Glomerular endothelial cell (primary cell): ENCODE results near the gene CAMTA1. TPM values are rescaled to one million over a fixed set of nuclear protein-coding genes. Genes with fewer than 3 reads are reported as not detected.
"Not testable (repeated sequence)": the region's sequence is repeated elsewhere in the genome, so short reads cannot be mapped to it uniquely, and the experiment has no call there.

Experiments
- DNase-seq: peaks from one replicate; pipeline ENCODE4 v3.0.0-alpha.2; 2011; ENCODE audit warnings: low read depth, low spot score; ENCODE audit errors: extremely low read depth
- total RNA-seq: library from RNA; depleted of rRNA; stranded (reverse); fragments of >200 nt; gene quantifications from 2 replicates; pipeline ENCODE4 v1.2.3, GENCODE V29; 2015

Gene CAMTA1, protein sequence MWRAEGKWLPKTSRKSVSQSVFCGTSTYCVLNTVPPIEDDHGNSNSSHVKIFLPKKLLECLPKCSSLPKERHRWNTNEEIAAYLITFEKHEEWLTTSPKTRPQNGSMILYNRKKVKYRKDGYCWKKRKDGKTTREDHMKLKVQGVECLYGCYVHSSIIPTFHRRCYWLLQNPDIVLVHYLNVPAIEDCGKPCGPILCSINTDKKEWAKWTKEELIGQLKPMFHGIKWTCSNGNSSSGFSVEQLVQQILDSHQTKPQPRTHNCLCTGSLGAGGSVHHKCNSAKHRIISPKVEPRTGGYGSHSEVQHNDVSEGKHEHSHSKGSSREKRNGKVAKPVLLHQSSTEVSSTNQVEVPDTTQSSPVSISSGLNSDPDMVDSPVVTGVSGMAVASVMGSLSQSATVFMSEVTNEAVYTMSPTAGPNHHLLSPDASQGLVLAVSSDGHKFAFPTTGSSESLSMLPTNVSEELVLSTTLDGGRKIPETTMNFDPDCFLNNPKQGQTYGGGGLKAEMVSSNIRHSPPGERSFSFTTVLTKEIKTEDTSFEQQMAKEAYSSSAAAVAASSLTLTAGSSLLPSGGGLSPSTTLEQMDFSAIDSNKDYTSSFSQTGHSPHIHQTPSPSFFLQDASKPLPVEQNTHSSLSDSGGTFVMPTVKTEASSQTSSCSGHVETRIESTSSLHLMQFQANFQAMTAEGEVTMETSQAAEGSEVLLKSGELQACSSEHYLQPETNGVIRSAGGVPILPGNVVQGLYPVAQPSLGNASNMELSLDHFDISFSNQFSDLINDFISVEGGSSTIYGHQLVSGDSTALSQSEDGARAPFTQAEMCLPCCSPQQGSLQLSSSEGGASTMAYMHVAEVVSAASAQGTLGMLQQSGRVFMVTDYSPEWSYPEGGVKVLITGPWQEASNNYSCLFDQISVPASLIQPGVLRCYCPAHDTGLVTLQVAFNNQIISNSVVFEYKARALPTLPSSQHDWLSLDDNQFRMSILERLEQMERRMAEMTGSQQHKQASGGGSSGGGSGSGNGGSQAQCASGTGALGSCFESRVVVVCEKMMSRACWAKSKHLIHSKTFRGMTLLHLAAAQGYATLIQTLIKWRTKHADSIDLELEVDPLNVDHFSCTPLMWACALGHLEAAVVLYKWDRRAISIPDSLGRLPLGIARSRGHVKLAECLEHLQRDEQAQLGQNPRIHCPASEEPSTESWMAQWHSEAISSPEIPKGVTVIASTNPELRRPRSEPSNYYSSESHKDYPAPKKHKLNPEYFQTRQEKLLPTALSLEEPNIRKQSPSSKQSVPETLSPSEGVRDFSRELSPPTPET (N-terminal part only)
- total RNA-seq, result 85.4 and 111 TPM in 2 replicates

DNA sequence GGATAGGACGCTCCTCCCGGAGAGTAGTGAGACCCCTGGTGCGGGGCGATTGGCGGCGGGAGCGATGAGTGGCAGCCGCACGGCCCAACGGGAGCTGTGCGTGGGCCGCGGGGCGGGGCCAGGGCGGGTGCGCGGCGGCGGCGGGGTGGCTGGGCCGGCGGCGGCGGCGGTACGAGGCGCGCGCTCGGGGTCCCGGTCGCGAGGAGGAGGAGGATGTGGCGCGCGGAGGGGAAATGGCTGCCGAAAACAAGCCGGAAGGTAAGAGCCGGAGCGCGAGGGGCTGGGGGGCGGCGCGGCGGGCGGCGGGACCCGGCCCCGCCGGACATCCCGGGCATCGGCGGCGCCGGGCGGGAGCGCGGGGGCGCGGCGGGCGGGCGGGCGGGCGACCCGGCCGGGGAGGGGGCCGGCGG, at the start of gene CAMTA1:
Gene CAMTA1, plus strand, starts transcription at position 137 of the 410 bp plus-strand sequence. Its CDS starts 77 bp downstream, at position 214.
- DNase-seq, result no peak

DNA sequence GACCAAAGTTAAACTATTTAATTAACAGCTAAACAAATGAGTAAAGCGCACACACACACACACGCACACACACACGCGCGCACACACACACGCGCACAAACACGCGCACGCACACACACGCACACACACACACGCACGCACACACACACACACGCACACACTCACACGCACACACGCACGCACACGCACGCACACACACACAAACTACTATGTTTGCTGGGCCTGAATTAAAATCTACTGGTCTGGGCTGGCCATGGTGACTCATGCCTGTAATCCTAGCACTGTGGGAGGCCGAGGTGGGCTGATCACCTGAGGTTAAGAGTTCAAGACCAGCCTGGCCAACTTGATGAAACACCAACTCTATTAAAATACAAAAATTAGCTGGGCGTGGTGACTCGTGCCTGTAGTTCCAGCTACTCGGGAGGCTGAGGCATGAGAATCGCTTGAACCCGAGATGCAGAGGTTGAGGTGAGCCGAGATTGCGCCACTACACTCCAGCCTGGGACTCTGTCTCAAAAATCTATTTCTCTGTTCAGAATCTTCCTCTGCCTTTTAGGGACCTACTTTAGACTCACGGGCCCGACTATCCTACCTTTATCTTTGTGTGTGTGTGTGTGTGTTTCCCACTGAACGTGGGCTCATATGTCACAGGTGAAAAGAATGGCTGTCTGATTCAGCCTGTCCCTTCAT, 46.1 kb upstream of the CAMTA1 start:
- no peak for DNase-seq

DNA sequence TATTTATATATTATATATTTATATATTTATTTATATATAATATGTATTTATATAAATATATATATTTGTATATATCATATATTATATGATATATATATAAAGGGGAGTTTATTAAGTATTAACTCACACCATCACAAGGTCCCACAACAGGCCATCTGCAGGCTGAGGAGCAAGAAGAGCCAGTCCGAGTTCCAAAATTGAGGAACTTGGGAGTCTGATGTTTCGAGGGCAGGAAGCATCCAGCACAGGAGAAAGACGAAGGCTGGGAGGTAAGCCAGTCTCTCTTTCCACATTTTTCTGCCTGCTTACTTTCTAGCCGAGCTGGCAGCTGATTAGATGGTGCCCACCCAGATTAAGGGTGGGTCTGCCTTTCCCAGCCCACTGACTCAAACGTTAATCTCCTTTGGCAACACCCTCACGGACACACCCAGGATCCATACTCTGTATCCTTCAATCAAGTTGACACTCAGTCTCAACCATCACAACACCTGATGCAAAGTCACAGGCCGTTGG, 42.5 kb upstream of the CAMTA1 start:
- DNase-seq, result not testable (repeated sequence)

DNA sequence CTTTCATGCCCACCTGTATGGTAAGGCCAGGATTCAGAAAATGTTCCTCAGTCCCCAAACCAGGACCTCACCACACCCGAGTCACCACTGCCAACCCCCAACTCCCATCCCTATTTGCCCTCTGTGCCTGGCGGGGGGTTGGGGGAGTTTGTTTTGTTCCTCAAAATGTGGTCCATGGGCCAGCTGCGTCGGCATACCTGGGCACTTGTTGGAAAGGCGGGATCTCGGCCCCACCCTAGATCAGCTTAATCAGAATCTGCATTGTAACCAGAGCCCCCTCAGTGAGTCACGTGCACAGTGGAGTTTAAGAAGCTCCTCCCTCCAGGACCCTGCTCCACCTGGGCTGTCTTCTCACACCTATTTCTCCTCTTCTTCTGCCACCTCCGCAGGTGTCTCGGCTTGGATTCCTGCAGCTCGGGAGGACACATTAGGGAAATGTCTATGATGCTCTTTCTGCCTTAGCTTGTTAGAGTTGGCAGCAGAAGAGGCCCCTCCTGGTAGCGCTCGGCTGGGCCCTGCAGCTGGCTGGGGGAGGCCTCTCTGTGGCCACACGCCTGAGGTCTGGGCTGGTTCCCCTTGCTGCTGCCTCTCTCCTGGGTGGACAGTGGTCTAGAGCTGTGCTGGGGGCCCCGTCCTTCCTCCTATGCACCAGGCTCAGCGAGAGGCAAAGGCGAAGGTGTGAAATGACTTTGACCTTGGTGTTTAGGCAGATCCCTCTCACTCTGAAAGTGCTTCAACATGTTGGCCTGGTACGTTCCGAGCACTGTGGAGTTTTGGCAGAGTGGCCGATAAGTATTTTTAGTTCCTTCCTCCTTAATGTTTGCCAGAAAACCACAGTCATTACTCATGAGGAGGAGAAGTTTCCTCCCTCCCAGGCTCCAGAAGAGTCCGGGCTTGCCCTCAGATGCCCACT, 41.8 kb upstream of the CAMTA1 start:
- DNase-seq, result no peak

DNA sequence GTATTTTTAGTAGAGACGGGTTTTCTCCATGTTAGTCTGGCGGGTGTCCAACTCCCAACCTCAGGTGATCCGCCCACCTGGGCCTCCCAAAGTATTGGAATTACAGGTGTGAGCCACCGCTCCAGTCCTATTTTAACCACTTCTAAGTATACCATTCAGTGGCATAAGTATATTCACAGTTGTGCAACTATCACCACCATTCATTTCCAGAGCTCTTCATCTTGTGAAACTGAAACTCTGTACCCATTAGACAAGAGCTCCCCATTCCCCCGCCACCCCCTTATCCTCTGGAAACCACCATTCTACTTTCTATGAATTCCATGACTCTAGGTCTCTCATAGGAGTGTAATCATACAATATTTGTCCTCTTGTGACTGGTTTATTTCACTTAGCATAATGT, 40.2 kb upstream of the CAMTA1 start:
- DNase-seq, result no peak

DNA sequence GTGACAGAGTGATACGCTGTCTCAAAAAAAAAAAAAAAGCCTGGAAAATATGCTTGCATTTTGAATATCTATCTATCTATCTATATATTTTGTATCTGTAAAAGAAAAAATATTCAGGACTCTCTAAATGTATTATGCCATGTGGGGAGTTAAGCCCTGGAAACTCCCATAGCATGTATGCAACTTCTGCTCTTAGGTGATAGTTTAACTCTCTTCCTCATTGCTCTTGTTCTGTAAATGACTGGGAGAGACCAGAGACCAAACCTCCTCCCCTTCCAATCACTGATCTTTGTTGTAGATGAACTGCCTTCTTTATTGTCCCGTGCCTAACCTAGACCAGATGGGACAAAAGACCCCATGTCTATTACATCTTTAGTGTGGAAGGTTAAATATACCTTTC, 37.6 kb upstream of the CAMTA1 start:
- no peak for DNase-seq

DNA sequence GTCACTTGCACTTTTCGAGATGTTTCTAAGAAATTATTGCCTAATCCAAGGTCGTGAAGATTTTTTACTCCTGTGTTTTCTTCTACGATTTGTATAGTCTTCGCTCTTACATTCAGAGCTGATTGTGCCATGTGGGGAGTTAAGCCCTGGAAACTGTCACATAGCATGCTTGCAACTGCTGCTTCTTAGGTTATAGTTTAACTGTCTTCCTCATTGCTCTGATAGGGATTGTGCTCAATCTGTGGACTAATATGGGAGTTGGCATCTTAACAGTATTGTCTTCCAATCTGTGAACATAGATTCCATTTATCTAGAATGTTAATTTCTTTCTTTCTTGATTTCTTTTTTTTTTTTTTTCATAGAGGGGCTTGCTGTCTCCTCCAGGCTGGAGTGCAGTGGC, 34.8 kb upstream of the CAMTA1 start:
- DNase-seq, result no peak

DNA sequence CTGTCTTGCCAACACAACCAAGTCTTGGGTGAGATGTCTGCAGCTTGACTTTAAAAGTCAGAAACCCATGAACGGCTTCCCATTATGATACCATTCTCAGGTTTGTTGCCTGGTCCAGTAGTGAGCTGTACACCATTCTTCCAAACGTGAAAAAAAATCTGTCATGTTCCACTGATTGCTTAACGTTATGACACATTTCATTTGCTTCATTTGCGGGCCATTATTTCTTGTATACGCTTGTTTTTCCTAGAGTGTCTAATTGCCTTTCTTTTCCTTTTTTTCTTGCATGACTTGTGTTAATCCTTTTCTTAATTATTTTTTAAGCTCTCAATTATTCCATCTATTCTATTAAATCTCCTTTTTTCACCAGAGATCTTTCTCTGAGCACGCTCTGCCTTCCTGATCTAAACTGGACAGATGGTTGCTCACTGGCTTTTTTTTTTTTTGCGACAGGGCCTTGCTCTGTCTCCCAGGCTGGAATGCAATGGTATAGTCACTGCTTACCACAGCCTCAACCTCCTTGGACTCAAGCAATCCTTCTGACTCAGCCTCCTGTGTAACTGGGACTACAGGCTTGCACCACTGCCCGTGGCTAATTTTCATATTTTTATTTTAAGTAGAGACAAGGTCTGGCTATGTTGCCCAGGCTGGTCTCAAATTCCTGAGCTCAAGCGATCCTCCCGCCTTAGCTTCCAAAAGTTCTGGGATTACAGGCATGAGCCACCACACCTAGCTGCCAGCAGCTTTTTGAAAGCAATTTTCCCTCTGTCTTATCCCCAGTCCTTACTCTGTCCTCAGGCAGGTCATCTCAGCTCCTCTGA, 31.7 kb upstream of the CAMTA1 start:
- no peak for DNase-seq

DNA sequence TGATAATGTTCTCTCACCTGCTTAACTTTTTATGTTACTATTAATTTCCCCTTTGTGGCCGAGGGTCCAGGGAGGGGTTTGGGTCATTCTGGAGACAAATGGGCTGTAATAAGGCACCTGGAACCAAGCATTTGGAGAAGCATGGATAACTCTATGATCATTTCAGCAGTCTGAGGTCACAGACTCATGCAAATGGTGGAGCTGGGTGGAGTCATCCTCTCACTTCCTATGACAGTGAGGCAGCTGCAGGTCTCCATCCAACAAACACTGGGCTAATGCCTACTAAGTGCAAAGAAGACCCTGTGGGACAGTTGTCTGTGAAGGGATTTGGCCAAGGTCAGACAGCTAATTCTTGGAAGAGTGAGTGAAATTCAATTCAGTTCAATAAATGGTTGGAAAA, 28.8 kb upstream of the CAMTA1 start:
- no peak for DNase-seq

DNA sequence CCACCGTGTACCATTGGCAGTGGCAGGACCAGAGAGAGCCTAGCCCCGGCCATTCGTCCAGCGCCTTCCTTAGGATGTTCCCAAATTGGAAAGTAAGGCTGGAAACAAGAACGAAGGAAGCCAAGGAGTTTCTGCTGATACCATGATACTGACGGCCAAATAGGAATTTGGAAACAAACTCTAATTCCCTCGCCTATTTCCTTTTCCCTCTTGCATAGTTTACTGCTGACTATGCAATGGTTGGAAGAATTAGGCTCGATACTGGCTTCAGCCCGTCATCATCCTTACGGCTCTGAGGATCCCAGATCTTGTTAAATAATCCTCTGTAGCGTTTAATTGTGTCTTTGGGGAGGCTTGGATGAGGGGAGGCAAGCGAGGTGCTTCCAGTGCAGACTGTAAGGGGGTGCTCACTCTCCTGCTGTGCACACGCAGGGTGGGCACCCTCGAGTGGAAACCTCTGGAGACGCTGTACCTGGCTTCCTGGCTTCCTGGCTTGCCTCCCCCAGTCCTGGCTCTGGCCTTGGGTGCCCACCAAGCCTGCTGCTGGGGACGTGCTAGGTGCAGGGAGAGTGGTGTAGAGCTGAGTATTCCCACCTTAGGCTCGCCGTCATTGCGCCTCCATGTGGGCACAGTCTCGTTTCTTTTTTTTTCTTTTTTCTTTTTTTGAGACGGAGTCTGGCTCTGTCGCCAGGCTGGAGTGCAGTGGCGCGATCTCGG, 27.4 kb upstream of the CAMTA1 start:
- DNase-seq, result no peak

DNA sequence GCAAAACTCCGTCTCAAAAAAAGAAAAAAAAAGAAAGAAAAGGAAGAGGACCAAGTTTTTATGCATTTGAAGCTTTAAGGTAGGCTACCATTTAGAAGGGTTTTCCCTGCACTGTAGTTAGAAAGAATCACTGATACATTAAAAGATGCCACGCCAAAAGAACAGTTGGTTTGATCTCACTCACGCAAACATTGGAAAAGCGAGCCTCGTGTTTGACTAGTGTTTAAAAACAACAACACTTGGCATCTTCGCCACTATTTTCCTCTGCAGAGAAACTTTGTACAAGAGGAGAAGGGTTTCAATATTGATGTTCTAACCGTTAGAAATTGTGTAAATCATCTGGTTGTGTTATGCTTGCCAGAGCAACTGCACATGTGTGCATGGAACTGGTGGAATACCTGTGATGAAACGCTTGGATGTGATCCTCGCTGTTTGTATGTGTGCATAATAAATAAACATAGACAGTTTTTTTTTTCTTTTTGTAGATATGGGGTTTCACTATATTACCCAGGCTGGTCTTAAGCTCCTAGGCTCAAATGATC, 24.0 kb upstream of the CAMTA1 start:
- no peak for DNase-seq

DNA sequence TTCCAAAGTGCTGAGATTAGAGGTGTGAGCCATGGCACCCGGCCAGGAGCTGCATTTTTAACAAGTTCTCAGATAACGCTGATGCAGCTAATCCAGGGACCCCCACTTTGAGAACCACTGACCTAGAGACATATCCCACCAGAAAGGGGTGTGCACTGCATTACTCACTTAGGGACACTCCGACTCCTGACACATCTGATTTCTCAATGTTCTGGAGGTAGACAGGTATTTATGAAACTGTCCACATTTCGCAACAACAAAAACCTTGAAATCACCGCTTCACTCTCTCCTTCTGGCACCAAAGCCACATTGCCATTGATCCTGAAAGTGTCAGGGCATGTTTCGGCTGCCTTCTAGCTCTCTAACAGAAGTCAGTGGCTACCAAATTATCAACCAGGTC, 23.2 kb upstream of the CAMTA1 start:
- no peak for DNase-seq

DNA sequence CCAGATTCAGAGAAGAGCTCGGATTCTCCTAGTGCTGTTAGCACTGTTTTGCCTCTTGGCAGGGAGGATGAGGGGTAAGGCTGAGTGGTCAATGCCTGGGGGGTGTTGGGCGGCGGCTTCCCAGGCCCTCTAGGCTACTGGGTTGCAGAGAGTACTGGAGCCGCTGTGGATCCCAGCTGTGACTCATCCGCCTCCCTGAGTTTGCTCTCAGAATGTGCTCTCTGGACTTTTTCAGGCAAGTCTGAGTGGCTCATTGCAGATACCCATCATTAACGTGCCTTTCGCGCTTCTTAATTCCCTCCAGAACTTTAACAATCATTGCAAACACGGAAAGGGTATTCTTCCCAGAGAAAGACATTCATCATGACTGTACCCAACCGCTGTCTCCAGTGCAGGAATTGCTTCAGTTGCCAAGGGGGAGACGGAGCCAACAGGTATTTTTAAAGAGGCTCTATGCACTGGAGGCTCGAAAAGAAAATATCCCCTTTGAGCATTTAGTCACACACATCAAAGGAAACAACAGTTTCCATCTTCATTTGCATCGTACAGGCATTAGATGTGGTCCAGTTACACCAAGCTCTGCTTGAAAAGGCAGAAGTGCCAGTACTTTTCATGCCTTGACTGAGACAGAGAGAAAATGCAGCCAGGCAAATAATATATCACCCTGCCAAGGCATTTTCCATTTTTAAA, 14.4 kb upstream of the CAMTA1 start:
- no peak for DNase-seq

DNA sequence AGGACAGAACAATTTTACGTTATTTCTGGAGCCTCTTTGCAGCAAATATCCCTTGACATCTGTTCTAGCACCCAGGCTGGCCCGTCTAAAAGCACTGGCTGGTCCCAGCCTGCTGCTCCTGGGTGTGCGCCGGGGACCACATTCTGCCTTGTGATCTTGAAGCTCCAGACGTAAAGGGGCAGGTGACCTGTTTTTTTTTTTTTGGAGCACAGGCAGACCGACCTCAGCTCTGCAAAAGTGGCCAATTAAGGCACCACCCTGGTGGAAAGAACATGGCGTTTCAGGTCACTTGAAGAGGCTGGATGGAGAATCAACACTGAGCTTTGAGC, 13.8 kb upstream of the CAMTA1 start:
- no peak for DNase-seq

DNA sequence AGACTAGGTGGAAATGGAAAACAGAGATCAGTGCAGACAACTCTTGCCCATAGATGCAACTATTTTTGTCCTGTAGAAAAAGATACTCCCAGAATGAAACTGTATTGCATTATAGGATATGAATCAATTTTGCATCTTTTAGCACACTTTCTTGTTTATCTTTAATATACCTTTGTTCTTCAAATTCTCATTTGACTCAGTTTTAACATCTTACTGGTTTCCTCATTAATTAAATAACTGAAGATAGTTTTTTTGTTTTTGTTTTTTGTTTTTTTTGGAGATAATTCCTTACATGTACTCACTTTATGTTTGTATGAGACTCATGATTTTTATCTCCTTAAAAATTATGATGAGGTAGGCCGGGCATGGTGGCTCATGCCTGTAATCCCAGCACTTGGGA, 10.9 kb upstream of the CAMTA1 start:
- no peak for DNase-seq

DNA sequence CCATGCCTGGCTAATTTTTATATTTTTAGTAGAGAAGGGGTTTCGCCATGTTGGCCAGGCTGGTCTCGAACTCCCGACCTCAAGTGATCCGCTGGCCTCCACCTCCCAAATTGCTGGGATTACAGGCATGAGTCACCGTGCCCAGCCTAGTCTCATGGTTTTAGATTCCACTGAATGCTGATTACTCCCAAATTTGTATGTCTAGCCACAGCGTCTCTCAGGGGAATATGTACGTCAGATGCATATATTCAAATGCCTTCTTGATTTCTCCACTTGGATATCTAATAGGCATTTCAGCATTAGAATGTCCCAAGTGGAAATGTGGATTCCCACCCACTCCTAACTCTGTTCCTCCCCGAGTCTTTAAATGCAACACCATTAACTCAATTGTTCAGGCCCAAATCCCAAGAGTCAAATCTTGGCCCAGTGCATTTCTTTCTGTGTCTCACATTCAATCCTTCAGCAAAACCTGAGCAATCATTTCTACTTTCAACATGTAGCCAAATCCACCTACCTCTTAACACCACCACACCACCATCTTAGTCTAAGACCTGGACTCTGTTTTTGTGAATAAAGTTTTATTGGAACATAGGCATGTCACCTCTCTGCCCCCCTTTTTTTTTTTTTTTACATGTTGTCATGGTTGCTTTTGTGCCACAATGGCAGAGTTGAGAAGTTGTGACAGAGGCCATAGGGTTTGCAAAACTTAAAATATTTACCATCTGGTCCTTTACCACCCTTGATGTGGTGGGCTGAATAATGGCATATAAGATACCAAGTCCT, 9.8 kb upstream of the CAMTA1 start:
- DNase-seq, result no peak
